COLO668 (cell line): ENCODE results near the gene BEND3.
"Not testable (repeated sequence)": the region's sequence is repeated elsewhere in the genome, so short reads cannot be mapped to it uniquely, and the experiment has no call there.

Experiments
- DNase-seq: peaks from one replicate; lab custom pipeline; 2025; ENCODE audit not compliant: unreplicated experiment; lab: John Stamatoyannopoulos, UW

The BEND3 gene

DNA sequence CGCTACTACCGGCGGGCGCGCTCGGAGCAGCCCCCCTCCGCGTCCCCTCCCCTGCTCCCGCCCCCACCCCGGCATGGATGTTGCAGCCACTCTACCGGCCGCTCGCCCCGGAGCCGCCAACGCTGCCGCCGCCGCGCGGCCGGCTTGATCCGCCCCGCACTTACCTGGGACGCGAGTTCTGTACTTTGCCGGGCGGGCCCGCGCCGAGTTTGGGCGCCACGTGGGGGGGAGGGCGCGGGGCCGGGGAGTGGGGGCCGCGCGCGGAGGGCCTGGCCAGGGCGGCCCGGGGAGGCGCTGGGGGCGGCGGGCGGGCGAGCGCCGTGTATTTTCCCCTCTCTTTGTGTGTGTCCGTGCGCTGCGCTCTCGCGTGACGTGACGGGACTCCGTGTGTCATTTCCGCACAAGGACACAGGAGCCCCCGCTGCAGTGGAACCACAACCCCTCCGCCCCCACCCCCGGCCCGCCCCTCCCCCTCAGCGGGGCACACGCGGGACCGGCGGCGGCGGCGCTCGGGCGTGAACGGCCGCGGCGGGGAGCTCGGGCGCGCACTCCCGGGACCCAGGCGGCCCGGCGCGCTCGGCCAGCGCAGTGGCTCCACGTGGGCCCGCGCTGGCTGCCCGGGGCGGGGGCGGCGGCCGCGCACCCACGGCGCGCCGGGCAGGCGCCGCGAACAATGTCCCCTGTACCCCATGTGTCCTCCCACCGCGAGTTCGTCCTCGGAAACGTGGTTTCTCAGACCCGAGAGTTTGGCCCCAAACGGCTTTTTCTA, at the start of gene BEND3:
Gene BEND3, minus strand, starts transcription at position 590 of the 769 bp plus-strand sequence. CDS start 16,230 bp downstream, outside the sequence.
- peak; percentile 70 for DNase-seq

DNA sequence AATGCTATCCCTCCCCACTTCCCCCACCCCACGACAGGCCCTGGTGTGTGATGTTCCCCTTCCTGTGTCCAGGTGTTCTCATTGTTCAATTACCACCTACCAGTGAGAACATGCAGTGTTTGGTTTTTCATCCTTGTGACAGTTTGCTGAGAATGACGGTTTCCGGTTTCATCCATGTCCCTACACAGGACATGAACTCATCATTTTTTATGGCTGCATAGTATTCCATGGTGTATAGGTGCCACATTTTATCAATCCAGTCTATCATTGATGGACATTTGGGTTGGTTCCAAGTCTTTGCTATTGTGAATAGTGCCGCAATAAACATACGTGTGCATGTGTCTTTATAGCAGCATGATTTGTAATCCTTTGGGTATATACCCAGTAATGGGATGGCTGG, 49.0 kb upstream of the BEND3 start:
- DNase-seq, result not testable (repeated sequence)

DNA sequence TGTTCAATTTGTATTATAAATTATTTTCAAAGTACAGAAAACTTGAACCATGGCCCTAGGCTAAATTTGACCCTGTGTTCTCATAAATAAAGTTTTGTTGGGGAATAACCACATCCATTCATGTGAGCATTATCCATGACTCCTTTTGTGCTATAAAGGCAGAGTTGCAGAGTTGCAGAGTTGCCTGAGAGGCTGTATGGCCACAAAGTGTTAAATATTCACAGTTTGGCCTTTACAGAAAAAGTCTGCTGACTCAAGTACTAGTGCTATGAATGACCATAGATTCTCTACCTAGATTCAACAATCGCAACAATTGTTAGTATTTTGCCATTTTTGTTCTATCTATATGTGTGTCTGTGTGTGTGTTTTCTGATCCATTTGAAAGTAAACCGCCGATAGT, 46.2 kb upstream of the BEND3 start:
- no peak for DNase-seq

DNA sequence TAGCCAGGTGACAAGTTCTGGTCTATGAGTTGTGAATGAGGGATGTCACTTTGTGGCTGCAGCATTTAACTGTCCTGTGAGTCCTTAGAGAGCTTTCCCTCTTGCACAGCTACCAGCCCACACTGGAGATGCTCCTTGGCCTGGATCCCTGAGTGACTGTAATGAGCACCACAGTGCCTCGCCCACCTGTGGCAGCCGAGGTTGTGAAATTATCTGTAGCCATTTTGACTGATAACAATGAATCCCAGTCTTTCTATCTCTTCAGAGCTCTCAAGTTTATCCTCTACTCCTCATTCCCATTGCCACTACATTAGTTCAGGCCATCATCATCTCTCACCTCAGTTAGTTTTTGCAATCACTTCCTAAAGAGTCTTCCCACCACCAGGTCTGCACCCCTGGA, 41.3 kb upstream of the BEND3 start:
- DNase-seq, result no peak

DNA sequence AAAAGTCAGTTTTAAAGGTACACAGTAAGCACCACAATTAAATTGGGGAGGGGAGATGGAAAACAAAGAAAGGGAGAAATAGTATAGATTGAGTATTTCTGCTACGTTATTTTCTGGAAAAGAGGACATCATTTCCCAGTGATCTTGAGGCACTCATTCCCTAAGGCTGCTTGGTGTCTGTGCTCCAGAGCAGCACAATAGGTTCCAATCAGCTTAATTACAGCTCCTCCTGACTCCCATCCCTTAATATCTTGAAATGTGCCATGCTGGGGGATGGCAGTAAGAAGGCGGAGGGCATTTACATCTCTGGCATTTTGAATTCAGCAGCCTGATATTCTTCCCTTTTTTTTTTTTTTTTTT, 39.5 kb upstream of the BEND3 start:
- DNase-seq, result no peak

DNA sequence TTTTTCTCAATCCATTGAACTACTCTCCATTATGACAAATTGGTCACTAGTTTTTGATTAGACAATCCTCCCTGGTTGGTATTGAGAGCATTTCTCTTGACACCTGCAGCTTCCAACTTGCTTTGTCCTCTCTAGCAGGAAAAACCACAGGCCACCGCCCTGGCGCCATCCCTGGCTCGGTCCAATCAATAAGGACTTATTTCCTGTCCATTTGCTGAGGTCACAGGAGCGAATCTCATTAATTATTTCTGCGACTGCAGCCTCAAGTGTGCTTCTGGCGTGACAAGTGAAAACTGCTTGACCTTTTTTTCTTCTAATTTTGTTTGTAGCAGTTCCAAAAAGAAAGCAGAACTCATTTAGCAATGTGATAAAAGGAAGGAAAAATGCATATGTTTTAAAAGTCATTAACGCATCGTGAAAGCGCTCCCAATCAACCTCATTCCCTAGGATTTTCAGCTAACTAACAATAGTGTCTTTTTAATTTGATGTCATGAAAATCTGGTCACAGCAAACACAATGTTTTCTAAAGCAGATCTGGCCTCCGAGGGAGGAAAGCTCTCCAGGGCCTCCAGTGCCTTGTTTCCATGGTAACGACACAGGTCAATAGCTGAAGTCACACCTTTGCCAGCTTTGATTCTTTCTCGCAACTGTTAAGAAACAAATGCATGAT, 39.0 kb upstream of the BEND3 start:
- DNase-seq, result peak; percentile 81

DNA sequence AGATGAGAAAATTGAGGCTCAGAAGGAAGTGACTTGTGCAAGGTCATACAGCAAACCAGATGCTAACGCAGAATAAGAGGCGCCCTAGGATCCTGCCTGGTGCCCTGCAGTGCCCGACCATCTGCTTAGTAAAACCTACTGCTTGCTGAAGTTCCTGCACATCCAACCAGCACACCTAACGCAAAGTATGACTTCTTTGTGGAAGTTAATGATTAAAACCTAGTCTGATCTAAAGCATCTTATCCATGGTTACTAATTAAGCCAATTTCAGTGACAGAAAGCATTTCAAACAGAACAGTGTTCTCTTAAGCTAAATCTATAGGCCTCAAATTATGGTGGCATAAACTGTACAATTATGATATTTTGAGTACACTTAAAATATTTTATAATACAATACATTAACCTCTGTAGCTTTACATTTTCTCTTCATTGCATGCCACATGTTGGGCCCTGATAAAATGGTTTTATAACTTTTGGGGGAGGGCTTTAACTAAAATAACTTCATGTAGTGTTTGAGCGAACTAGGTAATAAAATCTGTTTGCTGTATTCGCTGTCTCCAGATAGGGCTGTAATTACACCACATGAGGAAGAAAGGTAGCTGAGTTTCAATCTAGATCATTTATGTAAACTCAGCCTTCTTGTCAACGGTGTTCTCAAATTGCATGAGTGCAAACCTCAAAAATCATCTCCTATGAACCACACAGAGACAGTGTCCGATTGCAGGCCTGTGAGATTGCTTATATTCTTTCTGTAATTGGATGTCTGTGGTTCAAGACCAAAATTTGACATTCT, 37.5 kb upstream of the BEND3 start:
- peak; percentile 48 for DNase-seq

DNA sequence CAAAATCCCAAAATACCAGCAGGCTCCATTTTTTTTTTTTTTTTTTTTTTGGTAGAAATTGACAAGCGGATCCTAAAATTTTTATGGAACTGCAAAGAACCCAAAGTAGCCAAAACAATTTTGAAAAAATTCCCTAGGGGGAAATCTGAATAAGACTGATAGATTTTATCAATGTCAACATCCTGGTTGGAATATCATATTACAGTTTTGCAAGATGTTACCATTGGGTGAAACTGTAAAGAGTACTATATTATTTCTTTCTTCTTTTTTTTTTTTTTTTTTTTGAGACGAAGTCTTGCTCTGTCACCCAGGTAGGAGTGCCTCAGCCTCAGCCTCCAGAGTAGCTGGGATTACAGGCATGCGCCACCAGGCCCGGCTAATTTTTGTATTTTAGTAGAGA, 29.4 kb upstream of the BEND3 start:
- DNase-seq, result no peak

DNA sequence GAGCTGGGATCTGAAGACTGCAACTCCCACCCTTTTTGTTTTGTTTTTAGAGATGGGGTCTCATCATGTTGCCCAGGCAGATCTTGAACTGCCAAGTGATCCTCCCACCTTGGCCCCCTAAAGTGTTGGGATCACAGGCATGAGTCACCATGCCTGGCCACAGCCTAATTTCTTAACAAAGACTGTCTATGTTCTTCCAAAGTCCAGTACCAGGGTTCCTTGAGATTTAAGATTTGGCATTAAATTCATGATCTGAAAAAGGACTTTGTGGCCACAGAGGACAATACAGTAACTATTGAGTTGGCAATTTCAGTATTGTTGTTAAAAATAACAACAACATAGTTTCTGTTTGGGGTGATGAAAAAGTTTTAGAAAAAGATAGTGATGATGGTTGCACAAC, 28.7 kb upstream of the BEND3 start:
- DNase-seq, result no peak

DNA sequence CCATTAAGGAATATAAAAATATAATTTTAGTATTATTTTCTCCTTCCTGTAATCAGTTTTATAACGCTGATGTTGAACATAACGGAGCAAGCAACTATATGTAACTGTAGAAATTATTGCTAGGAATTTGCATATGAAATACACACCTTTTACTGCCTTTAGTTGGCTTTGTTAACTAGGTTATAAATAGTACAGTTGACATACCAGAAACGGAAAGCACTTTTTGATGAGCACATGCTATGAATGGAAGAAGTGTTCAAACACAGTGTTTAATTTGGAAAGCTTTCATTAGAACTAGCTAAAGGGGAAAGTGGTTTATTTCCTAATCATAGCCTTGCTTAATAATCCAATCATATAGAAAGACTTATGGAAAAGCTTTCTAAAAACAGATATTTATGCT, 25.3 kb upstream of the BEND3 start:
- DNase-seq, result no peak

DNA sequence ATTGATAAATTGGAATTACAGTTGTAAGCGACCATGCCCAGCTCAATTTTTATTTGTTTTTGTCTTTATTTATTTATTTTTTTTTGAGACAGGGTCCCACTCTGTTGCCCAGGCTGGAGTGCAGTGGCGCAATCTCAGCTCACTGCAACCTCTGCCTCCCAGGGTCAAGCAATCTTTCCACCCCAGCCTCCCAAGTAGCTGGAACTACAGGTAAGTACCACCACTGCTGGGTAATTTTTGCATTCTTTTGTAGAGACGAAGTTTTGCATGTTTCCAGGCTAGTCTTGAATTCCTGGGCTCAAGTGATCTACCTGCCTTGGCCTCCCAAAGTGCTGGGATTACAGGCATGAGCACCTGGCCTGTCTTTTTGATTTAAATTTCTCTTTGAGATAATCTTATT, 21.0 kb upstream of the BEND3 start:
- DNase-seq, result not testable (repeated sequence)

DNA sequence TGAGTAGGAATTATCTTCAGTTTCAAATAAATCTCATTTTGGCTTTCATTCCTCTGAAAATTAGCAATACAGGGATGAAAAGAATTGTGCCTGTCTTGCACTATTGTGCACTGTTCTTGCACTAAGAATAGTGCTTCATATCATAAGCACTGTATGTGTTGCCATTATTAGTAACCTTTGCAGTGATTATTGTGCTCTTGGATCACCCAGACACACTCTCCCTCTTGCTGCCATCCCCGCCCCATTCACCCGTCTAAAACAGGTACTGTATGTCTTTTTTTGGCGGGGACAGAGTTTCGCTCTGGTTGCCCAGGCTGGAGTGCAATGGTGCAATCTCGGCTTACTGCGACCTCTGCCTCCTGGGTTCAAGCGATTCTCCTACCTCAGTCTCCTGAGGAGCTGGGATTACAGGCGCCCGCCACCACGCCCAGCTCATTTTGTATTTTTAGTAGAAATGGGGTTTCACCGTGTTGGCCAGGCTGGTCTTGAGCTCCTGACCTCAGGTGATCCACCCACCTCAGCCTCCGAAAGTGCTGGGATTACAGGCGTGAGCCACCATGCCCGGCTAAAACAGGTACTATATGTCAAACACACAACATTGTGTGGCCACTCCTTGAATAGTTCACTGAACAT, 19.8 kb upstream of the BEND3 start:
- DNase-seq, result not testable (repeated sequence)

DNA sequence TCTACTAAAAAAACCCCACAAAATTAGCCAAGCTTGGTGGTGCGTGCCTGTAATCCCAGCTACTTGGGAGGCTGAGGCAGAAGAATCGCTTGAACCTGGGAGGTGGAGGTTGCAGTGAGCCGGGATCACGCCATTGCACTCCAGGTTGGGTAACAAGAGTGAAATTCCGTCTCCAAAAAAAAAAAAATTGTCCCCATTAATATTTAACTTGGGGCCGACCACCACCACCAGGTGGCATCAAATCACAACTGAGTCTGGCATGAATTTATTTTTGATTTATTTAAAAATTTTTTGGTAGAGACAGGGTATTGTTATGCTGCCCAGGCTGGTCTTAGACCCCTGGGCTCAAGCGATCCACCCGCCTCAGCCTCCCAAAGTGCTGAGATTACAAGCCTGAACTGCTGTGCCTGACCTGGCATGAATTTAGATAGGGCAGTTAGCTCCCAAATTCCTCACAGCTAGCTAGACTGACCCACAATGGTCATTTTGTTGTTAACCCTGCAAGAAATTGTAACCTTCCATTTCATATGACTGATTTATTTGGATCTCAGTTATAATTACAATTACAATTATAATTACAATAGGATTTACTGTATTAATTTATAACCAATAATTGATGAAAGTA, 17.1 kb upstream of the BEND3 start:
- DNase-seq, result peak; percentile 9

DNA sequence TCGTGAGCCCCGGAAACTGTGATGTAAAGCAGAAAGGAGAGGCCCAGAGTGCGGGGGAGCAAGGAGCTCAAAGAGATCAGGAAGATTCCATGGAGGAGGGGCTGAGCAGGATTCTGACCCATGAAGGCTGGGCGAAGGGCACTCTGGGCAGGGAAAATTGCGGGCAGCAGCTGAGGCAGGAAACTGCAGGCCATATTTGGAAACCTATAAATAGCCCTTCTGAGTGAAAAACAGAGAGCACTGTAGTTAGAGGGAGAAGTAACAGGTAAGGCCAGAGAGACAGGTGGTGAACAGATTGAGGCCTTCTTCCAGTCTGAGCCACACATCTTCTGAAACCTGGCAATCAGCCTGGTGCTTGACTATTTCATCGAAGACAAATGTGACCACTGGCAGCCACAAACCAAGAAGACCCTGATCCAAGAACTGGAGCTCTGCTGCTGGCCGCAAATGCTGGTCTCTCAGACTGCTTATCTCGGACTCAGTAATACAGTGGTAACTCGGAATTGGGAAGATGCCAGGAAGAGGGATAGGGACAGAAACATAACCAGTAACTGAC, 14.1 kb upstream of the BEND3 start:
- no peak for DNase-seq

DNA sequence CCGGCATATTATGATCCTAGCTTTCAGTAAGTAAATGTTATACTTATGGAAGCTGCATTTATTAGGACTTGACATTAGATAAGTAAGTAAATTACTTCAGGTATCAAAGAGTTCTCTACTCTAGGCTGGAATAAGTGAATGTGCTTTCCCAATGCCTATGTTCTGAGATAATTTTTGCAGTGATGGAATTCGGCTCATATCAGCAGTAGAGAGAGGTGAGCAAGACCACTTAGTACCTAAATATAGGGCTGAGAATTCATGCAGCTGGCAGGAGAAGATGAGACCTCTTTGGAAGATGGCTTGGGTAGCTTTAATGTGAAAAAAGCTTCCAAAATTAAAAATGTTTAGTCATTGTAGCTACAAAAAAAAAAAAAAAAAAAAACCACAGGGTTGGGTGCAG, 13.3 kb upstream of the BEND3 start:
- no peak for DNase-seq

DNA sequence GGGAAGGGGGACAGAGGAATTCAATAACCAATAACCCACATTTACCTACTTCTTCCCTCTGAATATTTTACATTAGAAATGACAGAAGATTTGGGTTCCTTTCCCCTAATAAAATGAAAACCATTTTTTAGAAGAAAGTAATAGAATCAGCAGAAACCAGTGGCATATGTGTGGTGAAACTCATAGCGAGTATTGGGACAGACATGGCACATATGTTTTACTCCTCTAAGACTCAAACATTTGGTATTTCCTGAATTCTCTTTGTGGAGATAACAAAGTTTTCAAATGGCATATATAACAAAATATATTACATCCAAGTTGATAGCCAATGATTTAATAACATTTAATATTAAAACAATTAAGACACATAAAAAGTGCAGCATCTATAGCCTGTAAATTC, 12.9 kb upstream of the BEND3 start:
- DNase-seq, result no peak

DNA sequence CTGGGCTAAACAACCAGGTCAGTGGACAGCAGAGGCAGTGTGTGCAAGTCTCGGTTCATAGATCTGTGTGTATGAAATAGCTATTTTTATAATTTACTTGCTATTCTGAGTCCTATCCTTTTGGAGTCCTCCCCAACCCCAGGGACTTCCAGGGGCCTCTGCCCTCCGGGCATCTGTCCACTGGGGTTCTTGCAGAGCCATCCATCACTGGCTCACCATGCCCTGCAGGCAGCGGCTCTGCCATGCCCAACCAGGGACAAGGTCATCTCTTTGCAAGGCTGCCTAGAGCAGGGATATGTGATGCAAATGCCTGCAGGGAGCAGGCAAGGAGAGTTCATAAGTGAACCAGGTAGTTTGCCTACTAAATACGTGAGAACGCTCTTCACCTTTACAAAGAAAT, 10.5 kb upstream of the BEND3 start:
- DNase-seq, result no peak

DNA sequence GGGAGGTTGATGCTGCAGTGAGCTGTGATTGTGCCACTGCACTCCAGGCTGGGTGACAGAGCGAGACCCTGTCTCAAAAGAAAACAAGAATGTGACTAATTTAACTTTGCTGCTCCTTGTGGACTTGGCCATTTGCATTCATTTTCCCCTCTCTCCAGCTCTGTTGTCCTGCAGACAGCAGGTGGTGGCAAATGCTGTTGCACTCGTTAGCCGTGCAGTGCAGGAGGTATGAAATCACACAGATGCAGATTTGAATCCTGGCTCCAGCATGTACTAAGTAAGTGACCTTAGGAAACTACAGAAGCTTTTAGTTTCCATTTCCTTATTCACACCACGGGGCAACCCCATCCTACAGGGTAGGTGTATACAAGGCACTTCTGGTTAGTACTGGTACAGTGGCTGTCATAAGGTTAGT, 9.6 kb upstream of the BEND3 start:
- no peak for DNase-seq

DNA sequence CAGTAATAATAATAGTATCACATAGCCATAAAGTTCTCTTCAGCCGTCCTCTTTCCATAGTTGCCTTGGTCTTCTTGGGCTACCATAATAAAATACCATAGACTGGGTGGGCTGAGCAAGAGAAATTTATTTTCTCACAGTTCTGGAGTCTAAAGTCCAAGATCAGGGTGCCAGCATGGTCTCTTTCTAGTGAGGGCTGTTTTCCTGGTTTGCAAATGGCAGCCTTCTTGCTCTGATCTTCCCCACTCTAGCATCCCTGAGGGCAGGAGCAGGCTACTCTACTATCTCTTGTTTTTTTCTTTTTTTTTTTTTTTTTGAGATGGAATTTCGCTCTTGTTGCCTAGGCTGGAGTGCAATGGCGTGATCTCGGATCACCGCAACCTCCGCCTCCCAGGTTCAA, 8.2 kb upstream of the BEND3 start:
- DNase-seq, result no peak

DNA sequence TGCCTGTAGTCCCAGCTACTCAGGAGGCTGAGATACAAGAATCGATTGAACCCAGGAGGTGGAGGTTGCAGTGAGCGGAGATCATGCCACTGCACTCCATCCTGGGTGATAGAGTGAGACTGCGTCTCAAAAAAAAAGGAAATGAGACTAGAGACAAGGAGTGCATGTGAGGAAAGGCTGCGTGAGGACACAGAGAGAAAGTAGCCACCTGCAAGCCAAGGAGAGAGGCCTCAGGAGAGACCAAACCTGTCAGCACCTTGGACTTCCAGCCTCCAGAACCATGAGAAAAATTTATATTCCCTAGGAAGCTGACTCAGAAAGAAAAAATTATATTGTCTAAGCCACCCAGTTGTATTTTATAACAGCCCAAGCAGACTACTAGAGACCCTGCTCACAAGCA, 7.4 kb upstream of the BEND3 start:
- no peak for DNase-seq
